GM18870 (cell line): ENCODE measurements around the gene AOX1.
"Not testable (repeated sequence)": the region's sequence is repeated elsewhere in the genome, so short reads cannot be mapped to it uniquely, and the experiment has no call there.

Experiments used
- ATAC-seq: cut with Tn5 transposase; IDR thresholded peaks from one replicate; pipeline ENCODE4 v1.9.1; 2021; ENCODE audit warnings: moderate library complexity; ENCODE audit not compliant: unreplicated experiment

Gene AOX1

DNA sequence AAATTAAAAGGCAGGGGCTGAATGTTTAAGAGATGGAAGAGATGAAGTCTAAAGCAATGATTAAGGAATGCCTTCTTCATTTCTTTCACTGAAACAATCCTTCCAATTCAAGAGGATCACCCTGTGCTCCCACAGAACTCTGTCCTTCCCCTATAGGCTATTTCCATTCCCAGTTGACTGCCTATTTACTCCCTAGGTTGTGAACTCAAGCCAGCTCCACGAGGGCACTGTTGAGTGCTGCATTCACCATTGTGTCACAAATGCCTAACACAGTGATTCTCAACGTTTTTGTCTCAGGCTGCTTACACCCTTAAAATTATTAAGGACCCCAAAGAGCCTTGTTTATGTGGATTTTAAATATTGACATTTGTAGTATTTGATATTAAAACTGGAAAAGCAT lies 112.4 kb downstream of the AOX1 start:
- no peak for ATAC-seq

DNA sequence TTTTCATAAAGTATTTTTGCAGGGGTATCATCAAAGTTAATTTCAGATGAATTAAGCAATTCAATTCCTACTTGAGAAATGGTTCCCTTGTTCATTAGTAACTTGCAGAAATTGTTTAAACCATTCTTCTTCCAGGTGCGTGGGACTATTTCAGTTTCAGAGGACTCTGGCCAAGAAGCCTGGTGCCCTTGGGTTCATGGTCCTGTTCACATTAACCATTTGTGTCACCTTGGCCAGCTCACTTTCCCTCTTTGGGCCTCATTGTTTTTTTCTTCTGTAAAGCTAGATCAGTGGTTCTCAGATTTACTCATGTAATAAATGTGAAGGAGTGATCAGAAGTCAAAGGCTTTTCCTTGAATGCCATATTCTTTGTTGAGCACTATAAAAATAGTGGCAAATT lies 113.5 kb downstream of the AOX1 start:
- ATAC-seq, result no peak

DNA sequence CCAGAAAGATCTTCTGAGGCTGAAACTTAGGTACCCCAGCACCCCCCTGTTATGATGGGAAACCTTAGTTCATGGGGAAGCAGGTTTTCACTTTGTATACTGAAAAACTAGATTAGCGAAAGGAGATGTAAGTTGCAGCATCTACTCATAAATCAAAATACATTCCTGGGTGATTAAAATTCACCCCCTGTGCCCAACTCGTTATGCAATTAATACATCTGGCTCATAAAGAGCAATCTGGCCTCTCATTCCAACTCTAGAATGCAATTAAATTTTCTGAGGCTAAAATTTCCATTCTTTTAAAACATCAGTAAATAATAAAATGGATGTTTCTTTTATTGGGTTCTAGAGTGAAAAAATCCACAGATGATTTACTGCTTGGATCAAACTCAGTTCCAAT lies 115.0 kb downstream of the AOX1 start:
- ATAC-seq, result no peak

DNA sequence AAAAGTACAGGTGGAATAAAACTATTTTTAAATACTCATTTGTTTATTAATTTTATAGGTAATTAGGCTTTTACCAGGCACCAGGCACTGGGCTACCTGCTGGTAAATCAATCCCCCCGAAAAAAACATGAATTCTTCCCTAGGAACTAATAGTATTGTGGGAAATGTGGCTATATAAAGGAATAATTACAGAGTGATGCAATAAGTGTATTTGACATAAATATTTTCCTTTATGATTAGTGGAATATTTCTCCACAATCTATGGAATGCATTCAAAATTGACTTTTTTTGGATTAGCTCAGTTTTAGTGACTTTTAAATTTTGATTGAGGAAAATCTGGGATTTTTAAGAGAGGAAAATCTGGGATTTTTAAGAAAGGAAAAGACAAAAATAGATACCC lies 116.2 kb downstream of the AOX1 start:
- no peak for ATAC-seq

DNA sequence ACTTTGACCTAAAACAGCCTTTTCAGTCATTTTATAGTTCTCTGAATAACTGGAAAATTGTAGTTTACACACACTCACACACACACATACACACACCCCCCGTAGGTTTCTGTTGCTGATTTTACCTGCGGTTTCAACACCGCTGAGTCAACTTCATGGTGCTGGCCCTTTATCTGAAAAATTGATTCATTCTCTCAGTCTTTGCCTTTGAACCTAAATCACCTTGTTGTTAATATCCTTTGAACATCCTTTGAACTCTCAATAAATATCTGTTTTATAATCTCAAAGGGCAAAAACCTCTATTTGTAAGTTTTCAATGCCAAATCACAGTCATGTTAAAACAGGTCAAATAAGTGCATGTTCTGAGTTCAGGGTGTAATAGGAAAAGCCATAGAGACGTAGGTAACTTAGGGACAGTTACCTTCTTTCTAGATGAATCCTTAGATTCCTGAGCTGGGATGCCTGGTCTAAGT lies 116.9 kb downstream of the AOX1 start:
- no peak for ATAC-seq

DNA sequence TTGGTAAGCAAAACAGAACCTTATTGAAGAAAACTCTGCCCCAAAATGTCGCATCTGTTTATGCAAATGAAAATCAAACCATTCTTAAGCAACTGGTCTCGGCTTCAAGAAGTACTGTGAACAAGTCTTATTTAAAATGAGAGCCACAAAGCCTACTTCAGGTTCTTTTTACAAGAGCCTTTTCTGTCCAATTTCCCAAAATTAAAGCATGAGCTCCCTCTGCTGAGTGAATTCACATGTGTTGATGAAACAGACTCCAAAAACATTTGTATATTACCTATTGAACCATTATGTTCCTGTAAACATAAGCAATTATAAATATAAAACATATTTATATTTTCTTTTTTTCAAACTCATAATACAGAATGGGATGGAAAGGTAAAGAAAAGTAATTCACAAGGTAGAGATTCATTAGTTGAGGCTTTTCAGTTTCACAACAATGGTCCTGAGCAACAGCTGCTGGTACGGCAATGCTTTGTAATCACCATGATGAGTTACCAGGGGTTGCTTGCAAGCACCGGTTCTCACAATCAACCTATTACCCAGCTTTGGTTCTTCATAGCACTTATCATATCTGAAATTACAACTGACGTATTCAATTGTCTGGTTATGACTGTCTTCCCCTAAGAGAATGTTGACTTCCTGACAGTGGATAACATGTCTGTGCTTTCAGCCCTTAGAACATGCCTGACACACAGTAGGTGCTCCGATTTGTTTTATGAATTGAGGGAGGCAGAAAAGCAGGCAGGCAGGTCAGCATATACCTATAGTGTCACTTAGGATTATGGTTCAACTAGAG lies 117.5 kb downstream of the AOX1 start:
- no peak for ATAC-seq

DNA sequence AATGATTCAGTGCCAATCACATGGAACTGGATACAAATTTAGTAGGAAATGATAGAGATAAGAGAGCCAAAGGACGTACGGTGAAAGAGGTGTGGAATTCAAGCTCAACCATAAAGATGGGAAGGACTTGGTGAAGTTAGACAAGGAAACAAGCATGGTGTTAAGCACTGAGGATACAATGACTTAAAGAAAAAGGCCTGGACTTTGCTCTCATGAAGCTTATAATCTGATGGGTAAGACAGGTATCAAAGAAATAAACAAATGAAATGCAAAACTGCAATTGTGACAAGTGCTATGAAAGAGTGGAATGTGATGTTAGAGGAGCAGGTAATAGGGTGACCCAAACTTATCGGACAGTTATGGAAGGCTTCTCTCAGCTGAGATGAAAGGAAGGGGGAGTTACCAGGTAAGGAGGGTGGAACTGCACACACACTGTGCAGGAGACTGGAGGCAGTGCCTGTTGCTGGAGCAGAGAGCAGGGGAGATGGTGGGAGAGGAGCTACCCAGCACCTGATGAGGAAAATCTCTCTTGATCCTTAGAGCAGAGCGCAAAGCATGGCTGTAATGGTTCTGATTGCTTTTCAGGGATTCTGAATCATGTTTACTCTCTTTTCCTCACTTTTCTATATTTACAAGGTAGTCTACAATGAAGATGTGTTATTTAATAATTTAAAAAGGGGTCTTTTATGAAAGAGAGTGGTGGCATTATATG lies 118.3 kb downstream of the AOX1 start:
- no peak for ATAC-seq

DNA sequence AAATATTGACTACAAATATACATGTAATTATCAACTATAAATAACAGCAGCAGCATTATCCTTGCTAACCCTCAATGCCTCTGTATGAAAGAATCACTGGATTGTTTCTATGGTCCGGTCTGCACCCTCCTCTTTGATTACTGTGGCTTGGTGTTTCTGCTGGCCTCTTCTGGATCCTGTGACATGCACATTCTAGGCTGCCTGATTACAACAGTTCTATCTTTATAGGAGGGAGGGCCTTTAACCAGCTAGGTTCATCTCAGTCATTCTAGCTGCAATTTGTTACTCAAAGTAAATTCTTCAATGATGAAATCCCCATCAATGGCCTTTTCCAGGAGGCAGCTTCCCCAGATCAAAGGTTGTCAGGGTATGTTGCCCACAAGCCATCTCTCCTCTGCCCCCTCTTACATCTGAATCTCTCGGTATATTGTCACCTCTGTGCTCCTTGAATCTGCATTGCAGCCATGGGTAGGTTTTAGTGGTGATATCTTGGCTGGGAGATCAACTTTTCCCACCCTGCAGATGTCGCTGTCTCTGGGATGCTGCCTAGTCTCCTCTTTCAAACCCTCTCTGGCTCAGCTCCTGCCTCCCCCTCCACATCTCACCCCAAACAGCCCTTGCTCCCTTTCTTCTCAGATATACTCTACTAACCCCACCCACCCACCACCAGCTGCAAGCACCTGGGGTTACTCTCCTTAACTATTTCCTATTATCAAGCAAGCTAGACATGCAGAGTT lies 119.7 kb downstream of the AOX1 start:
- ATAC-seq, result no peak

DNA sequence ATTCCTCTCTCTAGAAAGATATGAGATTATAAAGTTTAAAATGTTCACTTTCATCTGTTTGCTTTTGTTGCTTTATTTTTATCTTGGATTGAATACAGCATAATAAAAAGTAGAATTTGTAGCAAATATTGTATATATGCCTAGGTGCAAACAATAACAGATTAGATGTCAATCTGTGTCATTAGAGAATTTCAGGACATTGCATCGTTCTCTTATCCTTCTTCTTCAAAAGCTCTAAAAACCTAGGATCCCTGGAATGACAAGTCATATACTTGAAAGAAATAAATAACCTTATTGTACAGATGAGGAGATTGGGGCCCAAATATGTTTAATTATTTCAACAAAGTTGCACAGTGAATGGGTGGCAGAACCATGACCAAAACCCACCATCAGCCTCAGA lies 123.1 kb downstream of the AOX1 start:
- no peak for ATAC-seq

DNA sequence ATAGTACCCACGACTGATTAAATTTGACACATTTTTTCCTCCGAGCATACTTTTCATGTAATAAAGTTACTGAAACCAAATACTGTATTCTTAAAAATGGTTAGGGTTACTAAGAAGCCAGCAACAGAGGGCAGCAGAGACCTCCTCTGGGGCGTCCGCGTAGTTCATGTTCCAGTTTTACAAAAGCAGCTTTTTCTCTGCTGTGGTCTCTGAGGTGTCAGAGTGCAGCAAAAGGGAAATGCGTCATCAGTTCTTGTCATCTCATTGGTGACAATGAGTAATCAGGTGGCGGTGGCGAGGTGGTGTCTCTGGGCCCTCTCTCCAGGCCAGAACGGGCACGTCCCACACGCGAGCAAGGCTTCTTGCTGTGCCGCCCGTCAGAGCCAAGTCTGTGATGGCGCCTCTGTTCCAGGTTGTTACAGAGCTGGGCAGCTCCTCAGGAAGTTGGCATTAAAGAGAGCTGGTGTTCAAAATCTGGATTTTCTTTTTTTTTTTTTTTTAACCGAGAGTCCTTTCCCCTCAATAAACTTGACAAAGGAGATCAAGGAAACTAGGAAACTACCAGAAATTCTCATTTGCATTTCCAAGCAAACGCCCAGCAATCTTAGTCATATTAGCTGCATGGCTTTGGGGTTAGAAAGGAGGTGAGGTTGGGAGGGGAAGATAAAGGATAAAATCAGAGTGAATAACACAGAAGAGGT lies 127.3 kb downstream of the AOX1 start:
- peak; percentile 99 for ATAC-seq

DNA sequence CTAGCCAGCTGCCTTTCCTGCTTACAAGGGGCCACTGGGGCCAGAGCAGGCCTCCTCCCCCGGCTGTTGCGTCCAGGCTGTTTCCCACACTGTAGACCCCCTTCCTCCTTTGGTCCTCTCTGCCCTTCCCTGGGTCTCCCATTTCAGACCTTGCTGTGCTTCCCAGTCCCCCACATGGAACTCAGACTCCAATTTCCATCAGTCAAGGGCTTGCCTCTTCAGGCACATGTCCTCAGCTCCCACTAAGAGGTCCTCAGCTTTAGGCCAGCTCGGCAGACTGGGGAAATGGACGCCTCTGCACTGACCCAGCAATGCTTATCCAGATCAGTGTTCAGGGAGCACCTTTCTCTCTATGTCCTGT lies 127.9 kb downstream of the AOX1 start:
- no peak for ATAC-seq

DNA sequence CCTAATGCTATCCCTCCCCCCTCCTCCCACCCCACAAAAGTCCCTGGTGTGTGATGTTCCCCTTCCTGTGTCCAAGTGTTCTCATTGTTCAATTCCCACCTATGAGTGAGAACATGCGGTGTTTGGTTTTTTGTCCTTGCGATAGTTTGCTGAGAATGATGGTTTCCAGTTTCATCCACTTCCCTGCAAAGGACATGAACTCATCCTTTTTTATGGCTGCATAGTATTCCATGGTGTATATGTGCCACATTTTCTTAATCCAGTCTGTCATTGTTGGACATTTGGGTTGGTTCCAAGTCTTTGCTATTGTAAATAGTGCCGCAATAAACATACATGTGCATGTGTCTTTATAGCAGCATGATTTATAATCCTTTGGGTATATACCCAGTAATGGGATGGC lies 129.2 kb downstream of the AOX1 start:
- not testable (repeated sequence) for ATAC-seq

DNA sequence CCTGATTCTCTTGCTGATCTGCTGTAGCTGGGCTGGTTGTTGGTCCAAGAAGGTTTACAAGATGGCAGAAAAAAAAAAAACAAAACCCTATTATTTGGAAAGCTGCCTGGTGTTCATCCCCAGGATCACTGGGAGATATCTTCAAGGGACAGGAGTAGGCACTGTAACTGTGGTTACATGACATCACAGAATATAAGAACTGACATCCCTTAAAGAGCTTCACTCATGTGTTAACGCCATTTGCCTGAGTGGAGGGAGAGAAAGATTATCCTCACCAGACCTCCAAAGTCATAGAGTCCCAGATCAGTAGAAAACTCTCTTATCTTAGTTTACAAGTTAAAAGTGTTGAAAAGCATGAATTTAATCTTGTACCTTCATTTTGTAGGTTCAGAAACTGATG lies 130.6 kb downstream of the AOX1 start:
- no peak for ATAC-seq
